A549 (cell line): Measurements from ENCODE around the gene COX14. TPM values are rescaled to one million over a fixed set of nuclear protein-coding genes. Genes with fewer than 3 reads are reported as not detected.

Source experiments
- ATAC-seq, 2 experiments: fragments of 200-7000 bp in 1 of 2; fragments of >200 bp in 1 of 2; cut with Nextera tagmentation in 1 of 2; cut with Tn5 transposase in 1 of 2; 3 replicates each; pipeline versions ENCODE4 v1.8.0 to v1.9.1; 2018 to 2020; ENCODE audit warnings: mild to moderate bottlenecking in 1 of 2, moderate library complexity in 1 of 2
- CTCF ChIA-PET: fragments of 300-600 bp; sonication (Branson Sonifier 250); formaldehyde crosslinking; extraction: SDS; loops from one replicate; lab custom pipeline; 2021; ENCODE audit warnings: antibody characterized with exemption, inconsistent platforms; lab: Yijun Ruan, JAX
- POLR2A ChIA-PET: fragments of 350-600 bp; formaldehyde crosslinking; extraction: SDS; loops from one replicate; lab custom pipeline; 2021; ENCODE audit warnings: antibody characterized with exemption, inconsistent platforms; lab: Yijun Ruan, JAX
- DNase-seq, 2 experiments: peaks; one replicate each; pipeline versions ENCODE4 v3.0.0 to v3.0.0-alpha.2; 2011 to 2016; ENCODE audit warnings: low read depth in 1 of 2, low spot score in 1 of 2
- FAIRE-seq: peaks from 2 replicates; lab custom pipeline; 2011; peaks lifted over from hg19 to GRCh38; lab: Jason Lieb, UNC
- H3K27ac ChIP-seq, 2 experiments: fragments of >200 bp; sonication (Bioruptor Twin); formaldehyde crosslinking; 3 replicates each; pipeline ENCODE4 v1.5.1; 2016 to 2017
- H3K4me1 ChIP-seq: fragments of >200 bp; sonication (Bioruptor Twin); formaldehyde crosslinking; 3 replicates; pipeline ENCODE4 v1.6.1; 2016
- H3K4me2 ChIP-seq: fragments of >200 bp; sonication (Bioruptor Twin); formaldehyde crosslinking; 3 replicates; pipeline ENCODE4 v1.6.1; 2016
- H3K4me3 ChIP-seq: fragments of >200 bp; sonication (Bioruptor Twin); formaldehyde crosslinking; 3 replicates; pipeline ENCODE4 v1.5.1; 2016
- H3K9me3 ChIP-seq: fragments of >200 bp; sonication (Bioruptor Twin); formaldehyde crosslinking; 3 replicates; pipeline ENCODE4 v1.6.1; 2016
- CEBPB ChIP-seq, 2 experiments: fragments of >200 bp in 1 of 2; sonication (Bioruptor Twin) in 1 of 2; formaldehyde crosslinking in 1 of 2; IDR thresholded peaks; 2 replicates each; pipeline ENCODE4 v1.6.1; 2012 to 2016
- CHD4 ChIP-seq: fragments of 200-600 bp; sonication (generic); IDR thresholded peaks from 2 replicates; pipeline ENCODE4 v1.6.1; 2016; ENCODE audit warnings: antibody characterized with exemption, mild to moderate bottlenecking, borderline replicate concordance
- CTCF ChIP-seq: fragments of >200 bp; sonication (Bioruptor Twin); formaldehyde crosslinking; IDR thresholded peaks from 3 replicates; pipeline ENCODE4 v1.5.1; 2016
- E2F6 ChIP-seq: IDR thresholded peaks from 2 replicates; pipeline ENCODE4 v1.6.1; 2012; ENCODE audit warnings: low read depth, borderline replicate concordance
- EHMT2 ChIP-seq: fragments of 200-600 bp; sonication (generic); IDR thresholded peaks from 2 replicates; pipeline ENCODE4 v1.6.1; 2016; ENCODE audit warnings: antibody characterized with exemption, low read depth, mild to moderate bottlenecking, moderate library complexity
- ELK1 ChIP-seq: fragments of 150-350 bp; IDR thresholded peaks from 2 replicates; pipeline ENCODE4 v1.6.1; 2014; ENCODE audit warnings: low read depth, mild to moderate bottlenecking, low read length
- FOXS1 ChIP-seq: fragments of 250-450 bp; sonication (Bioruptor Pico); IDR thresholded peaks from 2 replicates; pipeline ENCODE4 v1.5.0; 2020; ENCODE audit warnings: mild to moderate bottlenecking, moderate library complexity
- GATA3 ChIP-seq: IDR thresholded peaks from 2 replicates; pipeline ENCODE4 v1.6.1; 2012; ENCODE audit warnings: borderline replicate concordance
- HDAC2 ChIP-seq: fragments of 200-600 bp; sonication (generic); IDR thresholded peaks from 2 replicates; pipeline ENCODE4 v1.6.1; 2016
- HEYL ChIP-seq: fragments of 250-450 bp; sonication (Bioruptor Pico); IDR thresholded peaks from 2 replicates; pipeline ENCODE4 v1.8.0; 2021; ENCODE audit warnings: mild to moderate bottlenecking, moderate library complexity
- JUN ChIP-seq, 2 experiments: fragments of >200 bp; sonication (Bioruptor Twin); formaldehyde crosslinking; IDR thresholded peaks; 2 replicates in 1 of 2; 3 replicates in 1 of 2; pipeline ENCODE4 v1.6.1; 2016 to 2017
- JUNB ChIP-seq: fragments of >200 bp; sonication (Bioruptor Twin); formaldehyde crosslinking; IDR thresholded peaks from 2 replicates; pipeline ENCODE4 v1.6.1; 2016
- NR3C1 ChIP-seq: fragments of >200 bp; sonication (Bioruptor Twin); formaldehyde crosslinking; IDR thresholded peaks from 3 replicates; pipeline ENCODE4 v1.6.1; 2017
- PHF8 ChIP-seq: fragments of 200-600 bp; sonication (generic); IDR thresholded peaks from 2 replicates; pipeline ENCODE4 v1.6.1; 2016; ENCODE audit warnings: low read depth, mild to moderate bottlenecking, antibody characterized with exemption, moderate library complexity, borderline replicate concordance
- RCOR1 ChIP-seq: fragments of 150-350 bp; IDR thresholded peaks from 2 replicates; pipeline ENCODE4 v1.6.1; 2014; ENCODE audit warnings: antibody characterized with exemption, low read length, low read depth
- RFX5 ChIP-seq: fragments of 450-650 bp; IDR thresholded peaks from 2 replicates; pipeline ENCODE4 v1.7.1; 2014; ENCODE audit warnings: antibody characterized with exemption, mild to moderate bottlenecking, moderate library complexity
- TFCP2L1 ChIP-seq: fragments of 250-450 bp; sonication (Bioruptor Pico); IDR thresholded peaks from 2 replicates; pipeline ENCODE4 v1.5.0; 2021; ENCODE audit warnings: mild to moderate bottlenecking
- TP53 ChIP-seq: fragments of 250-450 bp; sonication (Bioruptor Pico); IDR thresholded peaks from 2 replicates; pipeline ENCODE4 v1.5.0; 2021; ENCODE audit warnings: mild to moderate bottlenecking, moderate library complexity
- ZC3H11A ChIP-seq: fragments of 450-650 bp; IDR thresholded peaks from 2 replicates; pipeline ENCODE4 v1.6.1; 2014; ENCODE audit warnings: antibody characterized with exemption, mild to moderate bottlenecking
- ZNF302 ChIP-seq: fragments of 250-450 bp; sonication (Bioruptor Pico); IDR thresholded peaks from 2 replicates; pipeline ENCODE4 v1.9.0; 2021; ENCODE audit warnings: inconsistent platforms, mild to moderate bottlenecking, moderate library complexity
- ZSCAN20 ChIP-seq: fragments of 250-450 bp; sonication (Bioruptor Pico); IDR thresholded peaks from 2 replicates; pipeline ENCODE4 v1.8.0; 2022; ENCODE audit warnings: mild to moderate bottlenecking, moderate library complexity
- WGBS: methylation state at CpG from one replicate; pipeline ENCODE4 v1.1.6; 2017; ENCODE audit errors: missing lambda C conversion rate; 5-methylcytosine and 5-hydroxymethylcytosine counted together
- polyA plus RNA-seq, 4 experiments: library from polyadenylated mRNA; depleted of rRNA in 3 of 4; stranded (reverse); fragments of >200 nt; fragmentation: RNase III in 1 of 4; extraction: RNeasy Plus Mini Kit Qiagen cat#74134 plus additional on column Dnase treatment in 1 of 4; gene quantifications; 2 replicates in 3 of 4; 3 replicates in 1 of 4; pipeline ENCODE4 v1.2.3, GENCODE V29; 2011 to 2017

COX14 gene
- polyA plus RNA-seq, 2 of the 4 experiments (the other 2 are of a cell fraction): 93.3 to 134 TPM

GRCh38 chr12:50120953-50121352, 8.9 kb downstream of the COX14 start:
- FAIRE-seq: no peak
- Histone ChIP-seq H3K4me2 (no peak overlapping the region), H3K27ac (no peak overlapping the region), H3K4me1 (no peaks in the 10 kb centered on the region), H3K9me3 (no peaks in the 10 kb centered on the region), H3K4me3 (no peak overlapping the region)
- ChIA-PET POLR2A (interaction anchor here (0.9 to 1.9 kb wide), 2 partner anchors 9 to 36 kb away, joined by 3 to 10 read pairs; partner anchors contain the start of genes COX14 and SMARCD1), CTCF (interaction anchor here (1.0 to 13.4 kb wide), 4 partner anchors 9 to 154 kb away, joined by 3 to 128 read pairs (median 4); partner anchors contain the start of genes CERS5 and COX14)
- 96% methylated on average over 3 of the region's 3 CpGs for WGBS
- TF ChIP-seq ZNF302 (CRISPR knock-in tag) (no peak), CTCF (no peak), ZC3H11A (no peak), ZSCAN20 (CRISPR knock-in tag) (no peak), FOXS1 (CRISPR knock-in tag) (no peak), TP53 (no peak), NR3C1 (no peak), RCOR1 (no peak), HDAC2 (no peak), CHD4 (no peak), JUN (IDR thresholded peaks at IDR 0.05) (no peak)
- ATAC-seq: no peak
- no peak for DNase-seq

GRCh38 chr12:50121641-50122040, 9.6 kb downstream of the COX14 start:
- Histone ChIP-seq H3K27ac (no peak overlapping the region), H3K9me3 (no peaks in the 10 kb centered on the region), H3K4me2 (no peak overlapping the region), H3K4me1 (no peaks in the 10 kb centered on the region), H3K4me3 (no peak overlapping the region)
- FAIRE-seq (no peak), DNase-seq (no peak), ATAC-seq (no peak)
- ChIA-PET CTCF (interaction anchor here (1.5 to 13.4 kb wide), 2 partner anchors 9 to 155 kb away, joined by 4 to 128 read pairs; partner anchors contain the start of gene COX14), POLR2A (interaction anchor here (1.9 kb wide), 1 partner anchor 10 kb away, joined by 10 read pairs; the partner anchor contains the start of gene COX14)
- TF ChIP-seq CHD4: no peak
- TF ChIP-seq HDAC2: no peak
- TF ChIP-seq ZC3H11A: no peak
- TF ChIP-seq ELK1: no peak
- no peak for TF ChIP-seq PHF8
- TF ChIP-seq RFX5: no peak
- TF ChIP-seq EHMT2: no peak
- TF ChIP-seq JUNB: no peak
- 71% methylated on average over 5 of the region's 5 CpGs for WGBS

- ATAC-seq: no peak
- no peak for FAIRE-seq
- no peak overlapping the region for H3K27ac ChIP-seq
- WGBS: 75% methylated on average over 2 of the region's 2 CpGs
- POLR2A ChIA-PET: no interaction called here
- H3K4me2 ChIP-seq: no peak overlapping the region
- no peaks in the 10 kb centered on the region for H3K9me3 ChIP-seq
- no peaks in the 10 kb centered on the region for H3K4me1 ChIP-seq
- no peak overlapping the region for H3K4me3 ChIP-seq
- TF ChIP-seq E2F6 (no peak), CEBPB (IDR thresholded peaks at IDR 0.05) (no peak), HEYL (CRISPR knock-in tag) (no peak), EHMT2 (no peak), TFCP2L1 (CRISPR knock-in tag) (no peak), GATA3 (no peak)
- TF ChIP-seq, all 56 proteins: peak for 0
- CTCF ChIA-PET: interaction anchor here (1.0 to 13.4 kb wide), 6 partner anchors 11 to 191 kb away, joined by 3 to 128 read pairs (median 3); partner anchors contain the start of genes COX14 and SMARCD1
- DNase-seq: no peak
These were observed 11.2 kb downstream of the COX14 start for GRCh38 chr12:50123203-50123602.
